ENCODE measurements around the gene ZSCAN5B.

The ZSCAN5B gene

DNA sequence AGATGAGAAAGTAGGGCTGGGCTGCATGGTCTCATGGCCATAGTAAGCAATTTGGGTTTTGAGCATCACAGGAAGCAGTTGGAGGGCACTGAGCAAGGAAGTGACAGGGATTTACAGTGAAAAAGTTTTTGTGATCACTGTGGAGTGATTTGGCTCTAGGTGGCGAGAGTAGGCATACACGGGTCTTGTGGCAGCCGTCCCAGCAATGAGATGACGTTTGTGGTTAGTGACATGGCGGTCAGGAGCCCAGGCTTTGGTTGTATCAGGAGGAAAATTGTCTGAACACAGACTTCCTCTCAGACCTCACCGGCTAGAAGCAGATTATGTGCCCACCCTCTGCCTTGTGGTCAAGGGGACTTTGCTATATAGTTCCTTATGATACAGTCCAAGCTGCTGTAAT, 53.2 kb downstream of the ZSCAN5B start:
- no peak for DNase-seq

DNA sequence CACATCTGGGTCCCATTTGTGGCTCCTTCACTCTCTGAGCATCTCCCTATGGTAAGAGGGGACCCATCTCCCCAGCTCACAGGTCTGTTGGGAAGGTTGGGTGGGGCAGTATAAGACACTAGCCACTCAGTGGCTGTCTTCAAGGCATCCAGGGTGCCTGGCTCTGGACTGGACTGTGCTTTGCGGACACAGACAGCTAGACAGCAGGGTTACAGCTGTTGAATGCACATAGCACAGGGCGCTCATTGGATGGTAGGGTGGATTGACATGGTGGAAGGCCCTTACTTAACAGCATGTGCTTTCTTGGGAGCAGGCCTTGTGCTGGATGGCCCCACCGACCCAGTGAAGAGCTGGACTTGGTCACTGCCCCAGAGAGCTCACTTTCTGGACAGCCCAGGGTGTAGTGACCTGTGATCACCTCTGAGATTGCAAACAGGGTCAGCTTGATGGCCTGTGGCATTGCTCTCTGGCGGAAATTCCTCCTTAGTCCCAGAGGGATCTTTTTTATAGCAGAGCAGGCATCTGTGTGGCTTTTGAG, 54.6 kb downstream of the ZSCAN5B start:
- no peak for DNase-seq

DNA sequence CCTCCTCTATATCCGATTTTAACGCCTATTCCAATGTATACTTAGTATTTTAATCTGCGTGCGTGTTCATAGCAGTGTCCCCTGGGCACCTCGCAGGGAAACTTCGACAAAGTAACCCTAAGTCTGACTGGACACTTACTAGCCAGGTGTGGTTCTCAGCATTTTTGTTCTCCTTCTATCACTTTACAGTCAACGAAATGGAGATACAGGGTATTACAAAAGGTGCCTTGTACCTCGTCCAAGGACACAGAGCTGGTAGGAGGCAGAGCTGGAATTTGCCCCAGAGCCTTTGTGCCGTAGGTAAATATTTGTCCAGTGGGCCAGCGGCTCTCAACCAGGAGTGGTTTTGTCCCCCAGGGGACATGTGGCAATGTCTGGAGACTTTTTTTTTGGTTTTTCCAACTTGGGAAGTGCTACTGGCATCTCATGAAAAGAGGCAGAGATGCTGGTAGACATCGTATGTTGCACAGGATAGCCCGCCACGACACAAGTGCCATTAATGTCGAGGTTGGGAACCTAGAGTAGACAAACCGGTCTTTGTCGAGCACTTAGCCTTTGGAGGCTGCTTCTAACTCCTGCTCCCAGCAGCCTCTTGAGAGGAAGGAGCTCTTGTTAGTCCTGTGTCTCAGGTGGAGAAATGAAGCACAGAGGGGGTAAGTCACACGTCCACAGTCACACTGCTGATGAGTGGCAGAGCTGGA, 55.3 kb downstream of the ZSCAN5B start:
- DNase-seq, result no peak

- DNase-seq, result no peak
These were observed 56.1 kb downstream of the ZSCAN5B start for GRCh38 chr19:56141417-56141993.

DNA sequence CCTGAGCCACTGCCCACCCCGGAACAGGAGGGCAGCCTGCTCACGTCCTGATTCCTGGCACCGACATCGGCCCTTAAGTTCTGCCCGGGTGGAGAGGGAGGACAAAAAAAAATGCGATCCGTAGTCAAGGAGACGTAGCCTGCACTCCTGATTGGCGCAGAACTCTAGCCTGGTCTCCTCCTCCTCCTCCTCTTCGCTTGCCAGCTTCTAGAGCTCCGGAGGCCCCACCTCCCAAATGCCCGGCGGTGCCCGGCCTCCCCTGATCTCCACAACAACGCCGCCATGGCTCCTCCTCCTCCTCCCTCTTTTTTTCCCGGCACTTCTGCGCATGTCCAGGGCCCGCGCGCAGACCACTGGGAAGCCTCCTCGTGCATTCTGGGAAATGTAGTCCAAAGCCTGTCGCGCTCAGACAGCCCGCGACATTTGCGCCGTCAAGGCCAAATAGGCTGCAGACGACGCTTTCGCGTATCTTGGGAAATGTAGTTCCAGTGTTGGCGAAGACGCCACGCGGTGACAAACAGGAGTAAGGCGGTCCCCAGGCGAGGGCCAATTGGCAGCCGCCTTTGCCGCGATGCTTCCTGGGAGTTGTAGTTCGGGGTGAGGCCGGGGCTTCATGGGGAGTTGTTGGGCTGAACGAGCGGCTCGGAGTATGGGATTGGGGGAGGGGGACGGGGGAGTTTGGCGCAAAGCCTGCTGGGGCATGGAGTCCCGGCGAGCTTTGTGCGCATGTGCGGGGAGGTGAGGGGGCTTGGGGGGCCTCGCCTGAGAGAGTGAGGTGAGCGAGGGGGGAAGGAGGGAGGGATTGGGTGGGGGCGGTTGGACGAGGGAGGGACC, 56.8 kb downstream of the ZSCAN5B start, which contains the start of gene ZNF444:
ZNF444 (plus strand) TSS at position 705 of the 834 bp plus-strand sequence. CDS start 5,625 bp downstream, outside the sequence.
- peak; percentile 99 for DNase-seq

DNA sequence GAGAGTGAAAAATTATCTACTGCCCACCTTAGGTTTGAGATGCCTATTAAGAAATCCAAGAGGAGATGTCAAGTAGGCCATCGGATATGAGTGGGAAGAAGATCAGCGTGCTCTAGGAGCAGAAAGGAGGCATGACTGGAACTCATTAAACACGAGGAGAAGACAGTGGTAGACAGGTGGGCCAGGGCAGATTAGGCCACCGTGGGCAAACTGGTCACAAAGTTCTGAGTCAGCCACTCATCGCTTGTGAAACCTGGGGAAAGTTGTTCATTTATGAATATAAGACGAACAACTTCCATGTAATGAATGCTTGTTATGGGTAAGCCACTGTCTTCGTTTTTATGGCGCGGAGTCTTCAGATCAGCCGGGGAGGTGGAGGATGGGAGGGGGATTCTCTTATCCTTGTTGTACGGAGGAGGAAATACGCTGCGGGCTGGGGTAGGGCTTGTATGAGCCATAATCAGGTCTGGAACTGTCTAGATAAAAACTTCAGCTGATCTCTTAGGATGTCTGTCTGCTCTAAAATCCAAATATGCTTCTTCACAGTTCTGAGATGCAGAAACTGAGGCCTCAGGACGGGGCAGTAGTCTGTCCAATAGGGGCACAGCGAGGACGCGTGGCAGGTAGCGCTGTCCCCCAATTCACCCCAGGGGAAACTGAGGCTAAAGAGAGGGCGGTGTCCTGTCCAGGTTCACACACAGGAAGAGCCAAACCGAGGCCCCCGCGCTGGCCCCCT, 57.6 kb downstream of the ZSCAN5B start:
- no peak for DNase-seq
